ENCODE results near the gene ADCY4.
A peak's percentile ranks its signal among the peaks of the same experiment; 100 is the strongest.

Gene ADCY4

GRCh38 chr14:24334431-24335291 lies at the start of gene ADCY4:
Gene ADCY4 (minus strand): TSS chr14:24335071. CDS start chr14:24334652, 419 bp downstream.
- peak within 1 kb of the TSS; percentile 46 to 64 for H3K4me3 ChIP-seq (ENCODE audit: low read length in 2 of 2)
- peaks cover 46 to 51% of the 10 kb centered on the region in 2 donors for H3K27me3 ChIP-seq (ENCODE audit: control insufficient read depth in 1 of 2, insufficient read depth in 2 of 2, low read length in 2 of 2)
- H3K36me3 ChIP-seq (ENCODE audit: control insufficient read depth in 2 of 2, insufficient read depth in 2 of 2, low read length in 2 of 2), result no peaks in the 10 kb centered on the region
- peak within 1 kb of the TSS; percentile 53 for H3K27ac ChIP-seq (ENCODE audit: low read length)
- H3K9ac ChIP-seq (ENCODE audit: low read length in 2 of 2), result peak within 1 kb of the TSS; percentile 36 to 55
- peaks cover 35% of the 10 kb centered on the region for H3K4me1 ChIP-seq (ENCODE audit: control insufficient read depth, insufficient read depth, low read length)
- no peaks in the 10 kb centered on the region for H3K9me3 ChIP-seq (ENCODE audit: control insufficient read depth in 2 of 2, low read length in 2 of 2)

- Histone ChIP-seq H3K9me3 (ENCODE audit: control insufficient read depth in 2 of 2, low read length in 2 of 2) (no peaks in the 10 kb centered on the region), H3K9ac (ENCODE audit: low read length in 2 of 2) (no peak overlapping the region), H3K4me1 (ENCODE audit: control insufficient read depth, insufficient read depth, low read length) (peaks cover 3% of the 10 kb centered on the region), H3K36me3 (ENCODE audit: control insufficient read depth in 2 of 2, insufficient read depth in 2 of 2, low read length in 2 of 2) (no peaks in the 10 kb centered on the region), H3K4me3 (ENCODE audit: low read length in 2 of 2) (no peak overlapping the region), H3K27ac (ENCODE audit: low read length) (no peak overlapping the region), H3K27me3 (ENCODE audit: control insufficient read depth in 1 of 2, insufficient read depth in 2 of 2, low read length in 2 of 2) (peaks cover 0 to 5% of the 10 kb centered on the region in 2 donors)
Measured at GRCh38 chr14:24384169-24384568, 49.3 kb upstream of the ADCY4 start.

- no peak overlapping the region for H3K9ac ChIP-seq (ENCODE audit: low read length in 2 of 2)
- peaks cover 0 to 5% of the 10 kb centered on the region in 2 donors for H3K27me3 ChIP-seq (ENCODE audit: control insufficient read depth in 1 of 2, insufficient read depth in 2 of 2, low read length in 2 of 2)
- H3K36me3 ChIP-seq (ENCODE audit: control insufficient read depth in 2 of 2, insufficient read depth in 2 of 2, low read length in 2 of 2), result peaks cover 2 to 3% of the 10 kb centered on the region in 2 donors
- peaks cover 7% of the 10 kb centered on the region for H3K4me1 ChIP-seq (ENCODE audit: control insufficient read depth, insufficient read depth, low read length)
- H3K4me3 ChIP-seq (ENCODE audit: low read length in 2 of 2), result no peak overlapping the region
- H3K27ac ChIP-seq (ENCODE audit: low read length), result no peak overlapping the region
- H3K9me3 ChIP-seq (ENCODE audit: control insufficient read depth in 2 of 2, low read length in 2 of 2), result no peaks in the 10 kb centered on the region
Measured at GRCh38 chr14:24382064-24382371, 47.1 kb upstream of the ADCY4 start.

- Histone ChIP-seq H3K36me3 (ENCODE audit: control insufficient read depth in 2 of 2, insufficient read depth in 2 of 2, low read length in 2 of 2) (peaks cover 2 to 8% of the 10 kb centered on the region in 2 donors), H3K9ac (ENCODE audit: low read length in 2 of 2) (no peak overlapping the region), H3K4me1 (ENCODE audit: control insufficient read depth, insufficient read depth, low read length) (peaks cover 7% of the 10 kb centered on the region), H3K4me3 (ENCODE audit: low read length in 2 of 2) (no peak overlapping the region), H3K27me3 (ENCODE audit: control insufficient read depth in 1 of 2, insufficient read depth in 2 of 2, low read length in 2 of 2) (peaks cover 0 to 5% of the 10 kb centered on the region in 2 donors), H3K27ac (ENCODE audit: low read length) (no peak overlapping the region), H3K9me3 (ENCODE audit: control insufficient read depth in 2 of 2, low read length in 2 of 2) (no peaks in the 10 kb centered on the region)
Measured at GRCh38 chr14:24381363-24382063, 46.6 kb upstream of the ADCY4 start.

GRCh38 chr14:24379907-24380730 lies 45.2 kb upstream of the ADCY4 start:
- Histone ChIP-seq H3K27me3 (ENCODE audit: control insufficient read depth in 1 of 2, insufficient read depth in 2 of 2, low read length in 2 of 2) (peaks cover 0 to 5% of the 10 kb centered on the region in 2 donors), H3K27ac (ENCODE audit: low read length) (no peak overlapping the region), H3K9ac (ENCODE audit: low read length in 2 of 2) (no peak overlapping the region), H3K36me3 (ENCODE audit: control insufficient read depth in 2 of 2, insufficient read depth in 2 of 2, low read length in 2 of 2) (peaks cover 5 to 15% of the 10 kb centered on the region in 2 donors), H3K4me1 (ENCODE audit: control insufficient read depth, insufficient read depth, low read length) (peaks cover 7% of the 10 kb centered on the region), H3K4me3 (ENCODE audit: low read length in 2 of 2) (no peak overlapping the region), H3K9me3 (ENCODE audit: control insufficient read depth in 2 of 2, low read length in 2 of 2) (no peaks in the 10 kb centered on the region)

GRCh38 chr14:24378981-24379906 lies 44.4 kb upstream of the ADCY4 start:
- peaks cover 7% of the 10 kb centered on the region for H3K4me1 ChIP-seq (ENCODE audit: control insufficient read depth, insufficient read depth, low read length)

GRCh38 chr14:24378327-24378726 lies 43.5 kb upstream of the ADCY4 start:
- Histone ChIP-seq H3K4me1 (ENCODE audit: control insufficient read depth, insufficient read depth, low read length) (peaks cover 7% of the 10 kb centered on the region), H3K27me3 (ENCODE audit: control insufficient read depth in 1 of 2, insufficient read depth in 2 of 2, low read length in 2 of 2) (no peaks in the 10 kb centered on the region), H3K4me3 (ENCODE audit: low read length in 2 of 2) (no peak overlapping the region), H3K36me3 (ENCODE audit: control insufficient read depth in 2 of 2, insufficient read depth in 2 of 2, low read length in 2 of 2) (peaks cover 15 to 28% of the 10 kb centered on the region in 2 donors), H3K9me3 (ENCODE audit: control insufficient read depth in 2 of 2, low read length in 2 of 2) (no peaks in the 10 kb centered on the region), H3K27ac (ENCODE audit: low read length) (no peak overlapping the region), H3K9ac (ENCODE audit: low read length in 2 of 2) (no peak overlapping the region)

More at GRCh38 chr14:24378981-24379906, 44.4 kb upstream of the ADCY4 start:
- Histone ChIP-seq H3K36me3 (ENCODE audit: control insufficient read depth in 2 of 2, insufficient read depth in 2 of 2, low read length in 2 of 2) (peaks cover 6 to 24% of the 10 kb centered on the region in 2 donors), H3K9ac (ENCODE audit: low read length in 2 of 2) (no peak overlapping the region), H3K9me3 (ENCODE audit: control insufficient read depth in 2 of 2, low read length in 2 of 2) (no peaks in the 10 kb centered on the region), H3K27ac (ENCODE audit: low read length) (no peak overlapping the region), H3K27me3 (ENCODE audit: control insufficient read depth in 1 of 2, insufficient read depth in 2 of 2, low read length in 2 of 2) (peaks cover 0 to 3% of the 10 kb centered on the region in 2 donors), H3K4me3 (ENCODE audit: low read length in 2 of 2) (no peak overlapping the region)

- Histone ChIP-seq H3K36me3 (ENCODE audit: control insufficient read depth in 2 of 2, insufficient read depth in 2 of 2, low read length in 2 of 2) (peaks cover 19 to 35% of the 10 kb centered on the region in 2 donors), H3K9me3 (ENCODE audit: control insufficient read depth in 2 of 2, low read length in 2 of 2) (no peaks in the 10 kb centered on the region), H3K27ac (ENCODE audit: low read length) (no peak overlapping the region), H3K9ac (ENCODE audit: low read length in 2 of 2) (no peak overlapping the region), H3K4me1 (ENCODE audit: control insufficient read depth, insufficient read depth, low read length) (peaks cover 7% of the 10 kb centered on the region), H3K27me3 (ENCODE audit: control insufficient read depth in 1 of 2, insufficient read depth in 2 of 2, low read length in 2 of 2) (no peaks in the 10 kb centered on the region), H3K4me3 (ENCODE audit: low read length in 2 of 2) (no peak overlapping the region)
Measured at GRCh38 chr14:24377657-24378056, 42.8 kb upstream of the ADCY4 start.

- no peaks in the 10 kb centered on the region for H3K9me3 ChIP-seq (ENCODE audit: control insufficient read depth in 2 of 2, low read length in 2 of 2)
- H3K36me3 ChIP-seq (ENCODE audit: control insufficient read depth in 2 of 2, insufficient read depth in 2 of 2, low read length in 2 of 2), result peaks cover 21 to 36% of the 10 kb centered on the region in 2 donors
- H3K9ac ChIP-seq (ENCODE audit: low read length in 2 of 2), result no peak overlapping the region
- no peaks in the 10 kb centered on the region for H3K27me3 ChIP-seq (ENCODE audit: control insufficient read depth in 1 of 2, insufficient read depth in 2 of 2, low read length in 2 of 2)
- no peak overlapping the region for H3K27ac ChIP-seq (ENCODE audit: low read length)
- H3K4me3 ChIP-seq (ENCODE audit: low read length in 2 of 2), result no peak overlapping the region
- H3K4me1 ChIP-seq (ENCODE audit: control insufficient read depth, insufficient read depth, low read length), result peaks cover 7% of the 10 kb centered on the region
Measured at GRCh38 chr14:24377126-24377525, 42.3 kb upstream of the ADCY4 start.
